HCT116 (cell line): Measurements from ENCODE around the gene PDE1C.

Experiments
- EZH2 ChIP-seq: fragments of 200-600 bp; sonication (generic); IDR thresholded peaks from 2 replicates; pipeline ENCODE4 v1.6.1; 2017; ENCODE audit warnings: antibody characterized with exemption, mixed run types
- POLR2A ChIP-seq: IDR thresholded peaks from 2 replicates; pipeline ENCODE4 v1.7.0; 2011; ENCODE audit warnings: borderline replicate concordance; ENCODE audit not compliant: insufficient read depth, insufficient read length; ENCODE audit errors: extremely low read depth
- POLR2AphosphoS5 ChIP-seq: IDR thresholded peaks from 2 replicates; pipeline ENCODE4 v1.6.1; 2011; ENCODE audit warnings: mild to moderate bottlenecking, low read depth, low read length, moderate library complexity
- TCF7L2 ChIP-seq: IDR thresholded peaks from 2 replicates; pipeline ENCODE4 v1.7.0; 2011; ENCODE audit warnings: borderline replicate concordance, inconsistent platforms; ENCODE audit not compliant: insufficient read depth, insufficient read length; ENCODE audit errors: extremely low read depth
- ZNF274 ChIP-seq: fragments of 200-500 bp; sonication (Bioruptor generic); IDR thresholded peaks from 2 replicates; pipeline ENCODE4 v1.6.1; 2014; ENCODE audit warnings: mild to moderate bottlenecking, low read depth, low read length, inconsistent platforms

GRCh38 chr7:31805209-31805818, 264.9 kb downstream of the PDE1C start:
- no peak for TF ChIP-seq POLR2A
- TF ChIP-seq ZNF274, result no peak
- TF ChIP-seq TCF7L2, result no peak
- no peak for TF ChIP-seq EZH2
- no peak for TF ChIP-seq POLR2AphosphoS5
